Fibroblast of lung (primary cell): ENCODE measurements around the gene CNPY2.

Experiments used
- CTCF ChIP-seq, 2 donors: IDR thresholded peaks in 1 of 2; conservative IDR thresholded peaks in 1 of 2; 1 replicate in 1 of 2; 2 replicates in 1 of 2; pipeline ENCODE4 v1.5.1; 2011 to 2012; ENCODE audit warnings: low read length in 2 of 2, control low read depth in 1 of 2, inconsistent platforms in 1 of 2, low read depth in 1 of 2, mild to moderate bottlenecking in 1 of 2
- EZH2 ChIP-seq: IDR thresholded peaks from 2 replicates; pipeline ENCODE4 v1.5.1; 2012; ENCODE audit warnings: low read length, control low read depth, mild to moderate bottlenecking; ENCODE audit errors: missing control alignments

- TF ChIP-seq CTCF (conservative IDR thresholded peaks at IDR 0.05 in 1 of 2, IDR thresholded peaks at IDR 0.05 in 1 of 2; ENCODE audit: low read depth in 1 of 2, low read length in 2 of 2), result no peak
- no peak for TF ChIP-seq EZH2
Measured at GRCh38 chr12:56332512-56333196, 16.9 kb upstream of the CNPY2 start.
